Heart left ventricle (tissue), 16 donors: ENCODE data around the gene MRPS34. TPM values are rescaled to one million over a fixed set of nuclear protein-coding genes. Genes with fewer than 3 reads are reported as not detected.

Experiments
- ATAC-seq, 4 donors: fragments of 200-7000 bp; cut with Tn5 transposase; one replicate each; pipeline ENCODE4 v1.9.1; 2020 to 2022; ENCODE audit warnings: moderate library complexity in 4 of 4, mild to moderate bottlenecking in 3 of 4, moderate number of reproducible peaks in 1 of 4
- DNase-seq, 5 donors: peaks; one replicate each; pipeline ENCODE4 v3.0.0-alpha.2; 2020
- H3K27ac ChIP-seq, 12 donors: fragments of 200-600 bp; sonication (generic) in 4 of 12; one replicate each; pipeline versions ENCODE4 v1.5.0 to v1.8.0; 2016 to 2022; ENCODE audit warnings: mild to moderate bottlenecking in 2 of 12
- H3K27me3 ChIP-seq, 9 donors: fragments of 200-600 bp; sonication (generic) in 2 of 9; one replicate each; pipeline versions ENCODE4 v1.5.1 to v1.8.0; 2016 to 2022; ENCODE audit warnings: mild to moderate bottlenecking in 3 of 9
- H3K36me3 ChIP-seq, 9 donors: fragments of 200-600 bp; sonication (generic) in 2 of 9; one replicate each; pipeline versions ENCODE4 v1.5.0 to v1.8.0; 2018 to 2022; ENCODE audit warnings: mild to moderate bottlenecking in 2 of 9
- H3K4me1 ChIP-seq, 12 donors: fragments of 200-600 bp; sonication (generic) in 4 of 12; one replicate each; pipeline versions ENCODE4 v1.5.0 to v1.8.0; 2016 to 2022; ENCODE audit warnings: mild to moderate bottlenecking in 3 of 12
- H3K4me3 ChIP-seq, 12 donors: fragments of 200-600 bp; sonication (generic) in 4 of 12; one replicate each; pipeline versions ENCODE4 v1.5.0 to v1.8.0; 2017 to 2022; ENCODE audit warnings: mild to moderate bottlenecking in 9 of 12, moderate library complexity in 4 of 12
- H3K9me3 ChIP-seq, 12 donors: fragments of 200-600 bp; sonication (generic) in 4 of 12; one replicate each; pipeline versions ENCODE4 v1.5.0 to v1.8.0; 2016 to 2022; ENCODE audit warnings: mild to moderate bottlenecking in 1 of 12
- POLR2A ChIP-seq, 2 donors: fragments of 450-650 bp; IDR thresholded peaks; one replicate each; pipeline ENCODE4 v1.6.1; 2017; ENCODE audit warnings: antibody characterized with exemption in 2 of 2, mild to moderate bottlenecking in 2 of 2, moderate library complexity in 2 of 2
- WGBS, 4 donors: extraction: QIAGEN DNeasy Blood & Tissue Kit in 2 of 4; methylation state at CpG; one replicate each; pipeline versions ENCODE4 v1.1.5 to v1.1.7; 2013 to 2018; 5-methylcytosine and 5-hydroxymethylcytosine counted together
- intact Hi-C, 10 donors: fragments of 100-400 bp; cut with DNase I; formaldehyde crosslinking; loops; one replicate each; pipeline versions ENCODE4 v1.11.1 to v1.14.2; 2022
- polyA plus RNA-seq, 2 donors: library from polyadenylated mRNA; stranded (reverse); fragments of 200-250 nt; gene quantifications; one replicate each; pipeline ENCODE4 v1.2.3, GENCODE V29; 2013
- total RNA-seq, 9 donors: library from RNA; depleted of rRNA in 2 of 9; stranded (reverse); fragments of >200 nt in 2 of 9; fragmentation: NEBNext Ultra II Directional in 3 of 9; extraction: Animal tissue kit (Norgen Biotek cat#: 25700) in 3 of 9; gene quantifications; one replicate each; pipeline versions ENCODE4 v1.1.0 to v1.2.4, GENCODE V29; 2016 to 2023
- TF ChIP-seq, protein P1 (sequence below), 12 donors: fragments of 200-600 bp; sonication (generic) in 4 of 12; IDR thresholded peaks; one replicate each; pipeline versions ENCODE4 v1.5.0 to v1.8.0; 2018 to 2022; ENCODE audit warnings: antibody characterized with exemption in 12 of 12, mild to moderate bottlenecking in 5 of 12
- donor health status: ischemic (EF 13 %, LVEDD 7.1; RV severe dilation, severe dysfunction).
- donor health status: healthy with polysubstance abuse.
- donor health status: DM: no; HTN: yes; CAD: no.
- donor health status: DM: no; HTN: no; CAD: no.
- donor health status: ischemic (EF 25% LVEDD 6.9; RV normal size, moderate dysfunction).
- donor health status: ischemic (EF 25% LVEDD 5.7; RV mildly dilated, moderate dysfunction).
- donor health status: healthy.
- donor health status: DM: yes; HTN: yes; CAD: no.
- donor health status: ischemic (EF 35%, LVEDD 5.7; RV mildly dilated, moderate dysfunction).
- donor health status: nonischemic (EF 11% LVEDD 7.7; RV severe dilation, severe dysfunction).
- donor health status: DM: yes; HTN: yes; CAD: no.
- donor health status: PGD.
- donor health status: ischemic (EF 29% LVEDD 5.4; RV normal size, mild dysfunction).
- donor health status: nonischemic (EF 23%, LVEDD 6.1; RV moderate dilation, normal function).

MRPS34 gene
- total and polyA plus RNA-seq, 11 donors, result 58.0 to 123 (median 81.8) TPM

DNA sequence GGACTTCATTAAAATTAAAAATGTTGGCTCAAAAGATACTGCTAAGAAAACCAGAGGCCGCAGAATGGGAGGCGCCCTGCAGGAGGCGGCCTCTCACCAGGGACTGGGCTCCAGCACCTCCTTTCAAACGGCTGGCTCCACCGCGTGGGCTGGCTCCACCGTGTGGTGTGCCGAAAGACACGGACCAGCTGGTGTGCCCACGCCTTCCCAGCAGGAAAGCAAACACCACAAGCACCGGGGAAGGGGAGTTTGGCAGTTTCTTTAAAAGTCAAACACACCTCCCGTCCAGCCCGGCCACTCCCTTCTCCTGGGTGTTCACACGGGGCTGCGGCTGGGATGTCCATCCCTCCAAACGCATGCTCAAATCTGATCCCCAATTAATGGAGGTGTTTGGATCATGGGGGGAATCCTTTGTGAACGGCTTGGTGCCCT is 39.8 kb upstream of the MRPS34 start:
- ATAC-seq (peak; percentile 61 to 91 (median 82)), DNase-seq (peak in 4 of 5 donors; percentile 61 to 85 (median 69))
- TF ChIP-seq POLR2A (IDR thresholded peaks at IDR 0.05), result no peak
- TF ChIP-seq, protein P1, sequence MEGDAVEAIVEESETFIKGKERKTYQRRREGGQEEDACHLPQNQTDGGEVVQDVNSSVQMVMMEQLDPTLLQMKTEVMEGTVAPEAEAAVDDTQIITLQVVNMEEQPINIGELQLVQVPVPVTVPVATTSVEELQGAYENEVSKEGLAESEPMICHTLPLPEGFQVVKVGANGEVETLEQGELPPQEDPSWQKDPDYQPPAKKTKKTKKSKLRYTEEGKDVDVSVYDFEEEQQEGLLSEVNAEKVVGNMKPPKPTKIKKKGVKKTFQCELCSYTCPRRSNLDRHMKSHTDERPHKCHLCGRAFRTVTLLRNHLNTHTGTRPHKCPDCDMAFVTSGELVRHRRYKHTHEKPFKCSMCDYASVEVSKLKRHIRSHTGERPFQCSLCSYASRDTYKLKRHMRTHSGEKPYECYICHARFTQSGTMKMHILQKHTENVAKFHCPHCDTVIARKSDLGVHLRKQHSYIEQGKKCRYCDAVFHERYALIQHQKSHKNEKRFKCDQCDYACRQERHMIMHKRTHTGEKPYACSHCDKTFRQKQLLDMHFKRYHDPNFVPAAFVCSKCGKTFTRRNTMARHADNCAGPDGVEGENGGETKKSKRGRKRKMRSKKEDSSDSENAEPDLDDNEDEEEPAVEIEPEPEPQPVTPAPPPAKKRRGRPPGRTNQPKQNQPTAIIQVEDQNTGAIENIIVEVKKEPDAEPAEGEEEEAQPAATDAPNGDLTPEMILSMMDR (IDR thresholded peaks at IDR 0.05), result peak in 11 of 12 donors; percentile 18 to 58 (median 36)
- H3K4me1 ChIP-seq, result peaks cover 0 to 6% (median 0%) of the 10 kb centered on the region in 12 donors
- no peak overlapping the region for H3K4me3 ChIP-seq
- no peaks in the 10 kb centered on the region for H3K27me3 ChIP-seq
- peaks cover 0 to 77% (median 63%) of the 10 kb centered on the region in 9 donors for H3K36me3 ChIP-seq
- H3K27ac ChIP-seq, result no peak overlapping the region
- intact Hi-C loops, result no loop called here
- H3K9me3 ChIP-seq, result no peaks in the 10 kb centered on the region
- WGBS, 4 donors, result 31 to 46% (median 37%) methylated on average over 15 to 17 of the region's 17 CpGs

DNA sequence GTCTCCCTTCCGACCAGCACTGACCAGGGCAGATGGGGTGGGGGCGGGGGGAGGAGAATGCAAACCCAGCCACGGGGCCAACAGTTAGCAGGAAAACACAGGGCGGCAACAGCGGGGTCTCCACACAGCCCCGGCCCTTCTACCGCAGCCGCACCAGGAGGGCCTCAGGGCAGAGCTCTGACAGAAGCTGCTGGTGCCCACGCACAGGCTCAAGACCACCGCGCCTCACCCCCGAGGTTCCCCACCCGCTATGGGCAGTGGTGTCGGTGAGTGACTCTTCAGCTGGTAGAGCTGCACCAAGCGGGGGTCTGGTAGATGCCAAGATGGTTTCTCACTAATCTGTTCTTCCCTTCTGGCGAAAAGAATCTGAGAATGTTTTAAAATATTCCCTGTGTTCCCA is 37.6 kb upstream of the MRPS34 start:
- Histone ChIP-seq H3K27ac (no peak overlapping the region), H3K4me1 (peaks cover 0 to 6% (median 0%) of the 10 kb centered on the region in 12 donors), H3K4me3 (no peak overlapping the region), H3K27me3 (no peaks in the 10 kb centered on the region), H3K36me3 (peaks cover 0 to 76% (median 52%) of the 10 kb centered on the region in 9 donors), H3K9me3 (peaks cover 0 to 6% (median 0%) of the 10 kb centered on the region in 12 donors)
- intact Hi-C loops, result no loop called here
- no peak for DNase-seq
- no peak for TF ChIP-seq POLR2A (IDR thresholded peaks at IDR 0.05)
- TF ChIP-seq, protein P1 (IDR thresholded peaks at IDR 0.05), result no peak
- ATAC-seq, result no peak
- WGBS, 4 donors, result 86 to 96% (median 95%) methylated on average over 9 to 16 of the region's 16 CpGs

DNA sequence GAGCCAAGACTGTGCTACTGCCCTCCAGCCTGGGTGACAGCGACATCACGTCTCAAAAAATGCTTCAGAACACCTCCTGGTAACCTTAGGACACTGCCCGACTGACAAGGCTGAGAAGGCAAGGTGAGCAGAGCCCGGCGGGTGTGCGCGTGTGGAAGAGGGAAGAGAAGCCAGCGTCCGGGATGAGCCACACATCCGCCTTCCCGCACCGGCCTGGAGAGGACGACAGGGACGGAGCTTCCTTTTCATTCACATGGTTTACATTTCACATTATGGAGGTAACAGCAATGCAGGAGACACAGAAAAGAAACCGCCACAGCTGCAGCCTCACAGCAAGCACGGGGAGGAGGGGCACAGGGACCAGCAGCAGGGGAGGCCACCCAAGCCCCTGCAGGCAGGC is 37.2 kb upstream of the MRPS34 start:
- Histone ChIP-seq H3K27ac (no peak overlapping the region), H3K4me3 (no peak overlapping the region), H3K36me3 (peaks cover 0 to 76% (median 48%) of the 10 kb centered on the region in 9 donors), H3K9me3 (peaks cover 0 to 6% (median 0%) of the 10 kb centered on the region in 12 donors), H3K4me1 (peaks cover 0 to 6% (median 0%) of the 10 kb centered on the region in 12 donors), H3K27me3 (no peaks in the 10 kb centered on the region)
- TF ChIP-seq POLR2A (IDR thresholded peaks at IDR 0.05), result no peak
- TF ChIP-seq, protein P1 (IDR thresholded peaks at IDR 0.05), result no peak
- DNase-seq, result no peak
- 93 to 96% (median 95%) methylated on average over 16 of the region's 16 CpGs for WGBS, 4 donors
- intact Hi-C loops, result no loop called here
- ATAC-seq, result no peak

DNA sequence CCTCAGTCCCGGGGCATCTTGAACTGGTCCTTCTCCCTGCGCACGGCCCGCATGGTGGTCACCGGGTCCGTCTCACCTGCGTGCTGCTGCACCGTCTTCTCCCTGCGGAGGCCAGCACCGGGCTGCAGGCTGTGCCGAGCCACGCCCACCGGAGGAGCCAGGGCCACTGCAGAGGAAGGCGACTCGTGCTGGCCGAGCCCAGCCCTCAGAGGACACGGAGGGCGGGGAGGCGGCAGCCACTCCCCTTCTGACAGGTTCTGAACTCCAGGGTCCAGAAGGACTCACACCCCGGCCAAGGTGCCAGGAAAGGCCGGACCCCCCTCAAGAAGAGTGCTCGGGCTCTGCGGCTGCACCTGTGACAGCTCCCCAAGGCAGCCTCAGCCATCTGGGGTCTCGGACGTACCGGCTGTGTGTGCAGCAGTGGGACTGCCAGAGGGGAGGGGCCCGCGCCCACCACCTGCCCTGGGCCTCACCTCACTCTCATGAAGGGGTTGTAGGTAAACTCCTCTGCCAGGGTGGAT is 36.4 kb upstream of the MRPS34 start:
- peaks cover 0 to 6% (median 0%) of the 10 kb centered on the region in 12 donors for H3K4me1 ChIP-seq
- H3K27ac ChIP-seq, result no peak overlapping the region
- H3K9me3 ChIP-seq, result peaks cover 0 to 6% (median 0%) of the 10 kb centered on the region in 12 donors
- H3K36me3 ChIP-seq, result peaks cover 0 to 72% (median 43%) of the 10 kb centered on the region in 9 donors
- no peak for DNase-seq
- intact Hi-C loops, result no loop called here
- H3K27me3 ChIP-seq, result no peaks in the 10 kb centered on the region
- ATAC-seq, result peak in 2 of 4 donors; percentile 7 to 14
- 67 to 84% (median 76%) methylated on average over 9 to 28 of the region's 28 CpGs for WGBS, 4 donors
- TF ChIP-seq, protein P1 (IDR thresholded peaks at IDR 0.05), result no peak
- TF ChIP-seq POLR2A (IDR thresholded peaks at IDR 0.05), result no peak
- H3K4me3 ChIP-seq, result no peak overlapping the region
